Fibroblast of villous mesenchyme (primary cell): ENCODE results near the gene GPR101. TPM values are rescaled to one million over a fixed set of nuclear protein-coding genes. Genes with fewer than 3 reads are reported as not detected.

Source experiments
- DNase-seq: peaks from one replicate; pipeline ENCODE4 v3.0.0-alpha.2; 2010; ENCODE audit warnings: low read depth
- H3K4me3 ChIP-seq: 2 replicates; pipeline ENCODE4 v1.5.1; 2011; ENCODE audit warnings: low read depth, mild to moderate bottlenecking, low read length
- CTCF ChIP-seq: IDR thresholded peaks from 2 replicates; pipeline ENCODE4 v1.5.1; 2012; ENCODE audit warnings: low read depth, mild to moderate bottlenecking, low read length; ENCODE audit not compliant: insufficient read depth
- total RNA-seq: library from RNA; depleted of rRNA; stranded (reverse); fragments of >200 nt; gene quantifications from 2 replicates; pipeline ENCODE4 v1.2.3, GENCODE V29; 2012

The GPR101 gene
- total RNA-seq, 1 donor = not detected

DNA sequence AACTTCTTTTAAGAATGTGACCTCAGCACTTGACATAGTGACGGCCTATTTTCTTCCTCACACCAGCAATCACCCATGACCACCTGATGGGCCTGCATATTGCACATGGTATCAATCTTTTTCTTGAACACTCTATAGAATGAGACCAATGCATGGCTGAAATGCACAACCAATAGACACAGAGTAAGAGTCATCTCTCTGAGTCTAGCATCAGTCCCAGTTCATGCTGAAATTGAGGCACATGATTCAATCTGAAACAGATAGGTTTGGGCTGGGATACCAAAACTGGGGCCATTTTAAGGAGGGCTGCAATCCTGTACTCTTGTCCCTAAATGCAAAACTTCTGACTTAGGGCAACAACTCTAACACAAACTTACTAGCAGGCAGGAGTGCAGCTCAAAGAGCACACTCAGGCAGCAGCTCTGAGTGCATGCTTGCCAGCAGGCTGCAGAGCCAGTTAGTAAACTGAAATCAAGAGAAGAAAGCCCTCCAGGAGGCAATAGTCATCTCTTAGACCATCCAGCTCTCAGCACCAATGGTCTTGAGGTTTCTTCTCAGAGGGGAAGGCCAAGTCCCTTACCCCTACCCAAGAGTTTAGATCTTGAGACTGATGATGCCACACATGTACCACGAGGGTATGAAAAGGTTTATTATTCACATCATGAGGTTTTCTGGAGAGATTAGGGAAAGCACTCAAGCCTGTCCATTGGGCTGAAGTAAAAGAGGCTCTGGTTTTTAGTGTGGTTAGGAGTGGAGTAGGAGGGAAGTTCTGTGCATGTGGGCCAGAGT is 24.7 kb upstream of the GPR101 start:
- DNase-seq = no peak
- H3K4me3 ChIP-seq = no peak overlapping the region
- TF ChIP-seq CTCF = no peak

DNA sequence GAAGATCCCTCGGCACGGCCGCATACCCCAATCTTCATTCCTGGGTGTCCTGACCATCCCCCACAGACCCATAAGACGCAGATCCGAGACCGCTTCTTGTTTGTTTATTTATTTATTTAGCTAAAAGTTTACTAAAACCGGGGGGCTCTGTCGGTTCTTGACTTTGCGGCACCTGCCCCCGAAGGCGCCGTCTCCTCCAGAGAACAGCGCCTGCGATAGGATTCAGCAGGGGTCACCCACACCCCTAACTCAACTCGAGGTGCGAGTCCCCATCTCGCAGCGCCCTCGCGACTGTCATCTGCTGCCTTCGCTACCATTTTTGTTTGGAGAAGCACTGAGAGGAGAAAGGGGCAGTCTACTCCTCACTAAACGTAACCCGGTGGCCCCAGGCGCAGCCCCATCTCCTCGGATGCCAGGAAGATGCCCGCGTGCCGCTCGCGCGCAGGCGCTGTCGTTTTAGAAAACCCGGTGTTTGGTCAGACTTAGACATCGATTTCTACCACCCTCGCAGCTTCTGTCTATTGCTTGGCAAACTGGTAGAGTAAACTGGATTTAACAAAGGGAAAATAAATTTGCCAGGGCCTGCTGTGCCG is 18.9 kb upstream of the GPR101 start:
- no peak for TF ChIP-seq CTCF
- no peak for DNase-seq
- peak overlapping the region; percentile 52 for H3K4me3 ChIP-seq

GRCh38 chrX:137051978-137052642 is 18.3 kb upstream of the GPR101 start:
- TF ChIP-seq CTCF = peak; percentile 77
- DNase-seq = peak; percentile 32
- peak overlapping the region; percentile 52 for H3K4me3 ChIP-seq

DNA sequence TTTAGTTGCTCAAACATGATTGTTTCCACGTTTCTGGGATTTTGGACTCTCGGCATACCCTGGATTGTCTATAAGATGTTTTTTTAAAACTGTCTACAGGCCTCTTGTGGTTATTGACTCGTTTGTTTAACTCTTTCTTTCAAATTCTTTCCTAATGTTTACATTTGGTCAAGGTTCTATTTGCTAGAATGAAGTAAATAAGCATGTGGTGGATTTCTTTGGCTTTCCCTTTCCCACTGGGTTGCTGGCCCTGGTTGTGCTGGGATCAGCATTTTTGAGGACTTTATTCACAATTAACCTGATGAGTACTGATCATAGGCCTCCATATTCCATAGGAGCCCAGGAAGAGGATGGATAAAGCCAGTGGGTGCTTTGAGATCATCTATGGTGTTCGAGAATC is 11.1 kb upstream of the GPR101 start:
- no peak for DNase-seq
- H3K4me3 ChIP-seq = no peak overlapping the region
- TF ChIP-seq CTCF = no peak

GRCh38 chrX:137043736-137044135 is 9.9 kb upstream of the GPR101 start:
- DNase-seq = no peak
- H3K4me3 ChIP-seq = no peak overlapping the region
- no peak for TF ChIP-seq CTCF

DNA sequence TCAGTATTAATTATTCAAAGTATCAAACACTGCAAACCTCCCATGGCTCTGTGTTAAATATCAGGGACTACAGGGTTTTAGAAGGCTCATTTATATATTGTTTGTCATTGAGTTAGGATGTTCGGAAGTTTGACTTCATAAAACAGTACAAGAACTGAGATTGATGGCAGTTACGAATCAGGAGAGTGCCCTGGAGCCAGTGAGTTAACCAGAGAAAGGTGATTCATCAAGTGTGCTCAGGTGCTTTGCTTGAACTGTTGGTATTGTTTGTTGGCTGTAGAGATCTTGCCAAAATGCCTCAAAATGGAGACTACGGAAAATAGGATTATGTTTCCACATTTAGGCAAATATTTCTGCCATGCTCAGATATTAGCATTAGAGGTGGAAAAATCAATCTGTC is 7.5 kb upstream of the GPR101 start:
- TF ChIP-seq CTCF = no peak
- H3K4me3 ChIP-seq = no peak overlapping the region
- no peak for DNase-seq
